NCI-H2107 treated with DMSO at 0.1 percent for 48 hours (cell line): Measurements from ENCODE around the gene SPDYE16.
"Not testable (repeated sequence)": the region's sequence is repeated elsewhere in the genome, so short reads cannot be mapped to it uniquely, and the experiment has no call there.

ENCODE experiments used
- DNase-seq: peaks from one replicate; lab custom pipeline; 2025; ENCODE audit not compliant: unreplicated experiment; lab: John Stamatoyannopoulos, UW

Gene SPDYE16

GRCh38 chr7:76505168-76506080 is 37.7 kb downstream of the SPDYE16 start:
- DNase-seq = no peak

- DNase-seq = not testable (repeated sequence)
Measured at GRCh38 chr7:76504351-76505167, 38.5 kb downstream of the SPDYE16 start.

- DNase-seq = not testable (repeated sequence)
Measured at GRCh38 chr7:76503244-76503643, 39.9 kb downstream of the SPDYE16 start.

- DNase-seq = not testable (repeated sequence)
Measured at GRCh38 chr7:76502836-76503235, 40.3 kb downstream of the SPDYE16 start.

GRCh38 chr7:76502224-76502623 is 40.9 kb downstream of the SPDYE16 start:
- DNase-seq = not testable (repeated sequence)

- not testable (repeated sequence) for DNase-seq
Measured at GRCh38 chr7:76499924-76500241, 43.2 kb downstream of the SPDYE16 start.

- DNase-seq = not testable (repeated sequence)
Measured at GRCh38 chr7:76499201-76499923, 43.7 kb downstream of the SPDYE16 start.

GRCh38 chr7:76498583-76499200 is 44.4 kb downstream of the SPDYE16 start:
- DNase-seq = not testable (repeated sequence)

- DNase-seq = not testable (repeated sequence)
Measured at GRCh38 chr7:76497918-76498582, 45.0 kb downstream of the SPDYE16 start.

GRCh38 chr7:76495717-76496116 is 47.4 kb downstream of the SPDYE16 start:
- not testable (repeated sequence) for DNase-seq

- not testable (repeated sequence) for DNase-seq
Measured at GRCh38 chr7:76492139-76492538, 51.0 kb downstream of the SPDYE16 start.

- DNase-seq = not testable (repeated sequence)
Measured at GRCh38 chr7:76487969-76488368, 55.1 kb downstream of the SPDYE16 start.

GRCh38 chr7:76486618-76487017 is 56.5 kb downstream of the SPDYE16 start:
- not testable (repeated sequence) for DNase-seq

GRCh38 chr7:76485822-76486610 is 57.1 kb downstream of the SPDYE16 start:
- DNase-seq = not testable (repeated sequence)

GRCh38 chr7:76484456-76484855 is 58.6 kb downstream of the SPDYE16 start:
- not testable (repeated sequence) for DNase-seq

- not testable (repeated sequence) for DNase-seq
Measured at GRCh38 chr7:76483081-76483480, 60.0 kb downstream of the SPDYE16 start.

GRCh38 chr7:76482660-76483059 is 60.4 kb downstream of the SPDYE16 start:
- not testable (repeated sequence) for DNase-seq
